ENCODE measurements around the gene MAPK7.

DNA sequence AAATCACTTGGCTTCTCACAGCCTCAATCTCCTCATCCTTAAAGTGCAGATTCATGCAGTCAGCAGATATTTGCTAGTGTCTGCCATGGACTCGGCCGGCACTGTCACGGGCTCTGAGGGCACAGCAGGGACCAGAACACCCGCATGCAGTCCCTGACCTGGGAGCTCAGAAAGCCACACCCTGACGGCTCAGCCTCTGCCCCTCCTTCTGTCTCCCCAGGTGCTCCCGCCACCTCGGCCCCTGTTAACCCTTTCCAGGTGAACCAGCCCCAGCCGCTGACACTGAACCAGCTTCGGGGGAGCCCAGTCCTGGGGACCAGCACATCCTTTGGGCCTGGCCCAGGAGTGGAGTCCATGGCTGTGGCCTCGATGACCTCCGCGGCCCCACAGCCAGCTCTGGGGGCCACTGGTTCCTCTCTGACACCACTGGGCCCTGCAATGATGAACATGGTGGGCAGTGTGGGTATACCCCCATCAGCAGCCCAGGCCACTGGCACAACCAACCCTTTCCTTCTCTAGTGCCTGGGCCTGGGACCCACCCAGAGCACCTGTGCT is 44.5 kb upstream of the MAPK7 start:
- no peak for TF ChIP-seq POLR2AphosphoS5 (IDR thresholded peaks at IDR 0.05; ENCODE audit: borderline replicate concordance, low read depth, low read length)
- no peak for TF ChIP-seq EZH2 (IDR thresholded peaks at IDR 0.05)
